WTC11 (cell line): ENCODE results near the gene MOGAT1. TPM values are rescaled to one million over a fixed set of nuclear protein-coding genes. Genes with fewer than 3 reads are reported as not detected.
"Not testable (repeated sequence)": the region's sequence is repeated elsewhere in the genome, so short reads cannot be mapped to it uniquely, and the experiment has no call there.

Source experiments
- ATAC-seq: fragments of 200-7000 bp; cut with Tn5 transposase; 2 replicates; pipeline ENCODE4 v1.10.0; 2021; ENCODE audit warnings: mild to moderate bottlenecking, moderate library complexity
- CTCF ChIA-PET: fragments of 300-600 bp; sonication (Branson Sonifier 250); formaldehyde crosslinking; loops from one replicate; lab custom pipeline; 2021; ENCODE audit warnings: antibody characterized with exemption; lab: Charles Lee
- POLR2A ChIA-PET: fragments of 350-600 bp; sonication (Branson Sonifier 250); formaldehyde crosslinking; loops from one replicate; lab custom pipeline; 2021; ENCODE audit warnings: antibody characterized with exemption; lab: Charles Lee
- DNase-seq: peaks from one replicate; pipeline ENCODE4 v3.0.0; 2021; ENCODE audit warnings: low spot score
- H3K27ac Mint-ChIP-seq: 2 replicates; pipeline ENCODE4 v1.8.0; 2021; ENCODE audit warnings: mixed read lengths
- H3K27me3 Mint-ChIP-seq: 2 replicates; pipeline ENCODE4 v1.8.0; 2021; ENCODE audit warnings: low read depth, mild to moderate bottlenecking, moderate library complexity, mixed read lengths
- H3K36me3 Mint-ChIP-seq: 2 replicates; pipeline ENCODE4 v1.8.0; 2021; ENCODE audit warnings: mixed read lengths
- H3K4me1 Mint-ChIP-seq: 2 replicates; pipeline ENCODE4 v1.8.0; 2022; ENCODE audit warnings: mixed read lengths
- H3K4me3 Mint-ChIP-seq: 2 replicates; pipeline ENCODE4 v1.8.0; 2021; ENCODE audit warnings: mild to moderate bottlenecking, moderate library complexity, mixed read lengths
- H3K9me3 Mint-ChIP-seq: 2 replicates; pipeline ENCODE4 v1.8.0; 2021; ENCODE audit warnings: mixed read lengths
- CBFB ChIP-seq: sonication (generic); formaldehyde crosslinking; IDR thresholded peaks from 2 replicates; pipeline ENCODE4 v1.8.1; 2022; ENCODE audit warnings: mild to moderate bottlenecking, low read depth, missing genetic modification reagents
- EMX1 ChIP-seq: fragments of 250-450 bp; sonication (Bioruptor Pico); IDR thresholded peaks from 2 replicates; pipeline ENCODE4 v1.8.0; 2021; ENCODE audit warnings: mild to moderate bottlenecking
- FOXP1 ChIP-seq: sonication (generic); formaldehyde crosslinking; IDR thresholded peaks from 2 replicates; pipeline ENCODE4 v1.8.0; 2022; ENCODE audit warnings: missing genetic modification reagents, mild to moderate bottlenecking, moderate library complexity, borderline replicate concordance
- GRHL2 ChIP-seq: fragments of 250-450 bp; sonication (Bioruptor Pico); IDR thresholded peaks from 2 replicates; pipeline ENCODE4 v1.8.0; 2022; ENCODE audit warnings: mild to moderate bottlenecking, moderate library complexity; ENCODE audit not compliant: insufficient replicate concordance, severe bottlenecking
- MLX ChIP-seq: sonication (generic); formaldehyde crosslinking; IDR thresholded peaks from 2 replicates; pipeline ENCODE4 v1.8.1; 2023; ENCODE audit warnings: mild to moderate bottlenecking, missing genetic modification reagents, moderate library complexity
- NFATC4 ChIP-seq: fragments of 250-450 bp; sonication (Bioruptor Pico); IDR thresholded peaks from 2 replicates; pipeline ENCODE4 v1.9.0; 2021; ENCODE audit warnings: mild to moderate bottlenecking
- NR1H2 ChIP-seq: sonication (generic); formaldehyde crosslinking; IDR thresholded peaks from 2 replicates; pipeline ENCODE4 v1.9.0; 2021; ENCODE audit warnings: mild to moderate bottlenecking, moderate library complexity, missing genetic modification reagents
- SMAD3 ChIP-seq: sonication (generic); formaldehyde crosslinking; IDR thresholded peaks from 2 replicates; pipeline ENCODE4 v1.8.0; 2022; ENCODE audit warnings: missing genetic modification reagents, mild to moderate bottlenecking, borderline replicate concordance
- SP1 ChIP-seq: sonication (generic); formaldehyde crosslinking; conservative IDR thresholded peaks from 2 replicates; pipeline ENCODE4 v1.8.1; 2022; ENCODE audit warnings: missing genetic modification reagents
- total RNA-seq: library from RNA; stranded (reverse); gene quantifications from 3 replicates; pipeline ENCODE4 v1.2.3, GENCODE V29; 2021
- TF ChIP-seq, protein P1 (sequence below): sonication (generic); formaldehyde crosslinking; IDR thresholded peaks from 2 replicates; pipeline ENCODE4 v1.8.0; 2023; ENCODE audit warnings: missing genetic modification reagents, mild to moderate bottlenecking, borderline replicate concordance

Gene MOGAT1
- total RNA-seq, 1 experiment from 2014 or later: 0.72 TPM

GRCh38 chr2:222713002-222713401 lies 41.5 kb downstream of the MOGAT1 start (continued):
- TF ChIP-seq, protein P1, sequence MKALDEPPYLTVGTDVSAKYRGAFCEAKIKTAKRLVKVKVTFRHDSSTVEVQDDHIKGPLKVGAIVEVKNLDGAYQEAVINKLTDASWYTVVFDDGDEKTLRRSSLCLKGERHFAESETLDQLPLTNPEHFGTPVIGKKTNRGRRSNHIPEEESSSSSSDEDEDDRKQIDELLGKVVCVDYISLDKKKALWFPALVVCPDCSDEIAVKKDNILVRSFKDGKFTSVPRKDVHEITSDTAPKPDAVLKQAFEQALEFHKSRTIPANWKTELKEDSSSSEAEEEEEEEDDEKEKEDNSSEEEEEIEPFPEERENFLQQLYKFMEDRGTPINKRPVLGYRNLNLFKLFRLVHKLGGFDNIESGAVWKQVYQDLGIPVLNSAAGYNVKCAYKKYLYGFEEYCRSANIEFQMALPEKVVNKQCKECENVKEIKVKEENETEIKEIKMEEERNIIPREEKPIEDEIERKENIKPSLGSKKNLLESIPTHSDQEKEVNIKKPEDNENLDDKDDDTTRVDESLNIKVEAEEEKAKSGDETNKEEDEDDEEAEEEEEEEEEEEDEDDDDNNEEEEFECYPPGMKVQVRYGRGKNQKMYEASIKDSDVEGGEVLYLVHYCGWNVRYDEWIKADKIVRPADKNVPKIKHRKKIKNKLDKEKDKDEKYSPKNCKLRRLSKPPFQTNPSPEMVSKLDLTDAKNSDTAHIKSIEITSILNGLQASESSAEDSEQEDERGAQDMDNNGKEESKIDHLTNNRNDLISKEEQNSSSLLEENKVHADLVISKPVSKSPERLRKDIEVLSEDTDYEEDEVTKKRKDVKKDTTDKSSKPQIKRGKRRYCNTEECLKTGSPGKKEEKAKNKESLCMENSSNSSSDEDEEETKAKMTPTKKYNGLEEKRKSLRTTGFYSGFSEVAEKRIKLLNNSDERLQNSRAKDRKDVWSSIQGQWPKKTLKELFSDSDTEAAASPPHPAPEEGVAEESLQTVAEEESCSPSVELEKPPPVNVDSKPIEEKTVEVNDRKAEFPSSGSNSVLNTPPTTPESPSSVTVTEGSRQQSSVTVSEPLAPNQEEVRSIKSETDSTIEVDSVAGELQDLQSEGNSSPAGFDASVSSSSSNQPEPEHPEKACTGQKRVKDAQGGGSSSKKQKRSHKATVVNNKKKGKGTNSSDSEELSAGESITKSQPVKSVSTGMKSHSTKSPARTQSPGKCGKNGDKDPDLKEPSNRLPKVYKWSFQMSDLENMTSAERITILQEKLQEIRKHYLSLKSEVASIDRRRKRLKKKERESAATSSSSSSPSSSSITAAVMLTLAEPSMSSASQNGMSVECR (CRISPR knock-in tag): no peak
- TF ChIP-seq GRHL2: no peak

DNA sequence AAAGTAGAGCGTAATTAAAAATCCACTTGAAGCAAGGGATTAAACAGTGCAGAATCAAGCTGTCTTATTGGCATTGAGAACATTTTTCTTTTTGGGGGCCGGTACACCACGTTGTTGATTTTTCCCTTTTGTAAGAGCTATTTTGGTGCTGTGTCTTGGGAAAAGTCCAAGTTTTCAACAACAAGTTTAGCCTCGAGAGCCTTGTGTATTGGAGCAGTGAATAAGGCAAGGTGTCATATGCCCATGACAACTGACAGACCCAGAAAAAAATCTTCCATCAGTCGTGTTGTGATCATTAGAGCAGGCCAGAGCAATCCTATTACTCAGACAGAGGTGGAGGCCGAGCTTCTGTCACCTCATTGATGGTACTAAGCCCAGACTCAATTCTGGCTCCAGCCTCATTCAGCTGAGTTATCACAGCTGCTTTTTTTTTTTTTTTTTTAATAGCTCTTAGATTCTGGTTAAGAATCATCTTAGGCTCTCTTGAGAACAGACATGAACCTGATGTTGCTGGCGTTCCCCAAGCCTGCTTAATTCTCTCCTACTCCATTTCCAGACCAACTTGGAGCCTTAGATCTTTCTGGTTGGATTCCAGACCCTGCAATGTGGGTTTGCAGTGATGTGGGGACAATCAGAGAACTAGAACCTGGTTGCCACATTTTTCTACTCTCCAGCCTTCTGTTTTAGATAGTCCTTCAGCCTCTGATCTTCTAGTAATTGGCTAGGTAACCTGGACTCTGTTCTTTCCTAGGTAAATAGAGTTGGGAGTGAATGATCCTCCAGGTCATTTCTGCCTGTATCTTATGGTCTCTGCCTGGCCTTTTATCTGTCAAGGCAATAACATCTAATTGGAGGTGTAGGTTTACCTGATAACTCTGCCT lies 43.1 kb downstream of the MOGAT1 start:
- H3K9me3 Mint-ChIP-seq: peaks cover 7% of the 10 kb centered on the region
- ChIA-PET POLR2A (interaction anchor here (0.5 kb wide), 1 partner anchor 225 kb away, joined by 3 read pairs; no protein-coding TSS in a partner anchor), CTCF (interaction anchor here (0.6 kb wide), 1 partner anchor 245 kb away, joined by 4 read pairs; no protein-coding TSS in a partner anchor)
- H3K4me1 Mint-ChIP-seq: peaks cover 5% of the 10 kb centered on the region
- ATAC-seq (no peak), DNase-seq (no peak)
- H3K27ac Mint-ChIP-seq: no peak overlapping the region
- peaks cover 4% of the 10 kb centered on the region; the same call in 1 of the 2 replicates for H3K36me3 Mint-ChIP-seq
- no peak overlapping the region for H3K4me3 Mint-ChIP-seq
- H3K27me3 Mint-ChIP-seq: no peaks in the 10 kb centered on the region
- TF ChIP-seq SP1 (CRISPR knock-in tag): no peak
- TF ChIP-seq CBFB (CRISPR knock-in tag): no peak
- TF ChIP-seq MLX (CRISPR knock-in tag): no peak
- TF ChIP-seq FOXP1 (CRISPR knock-in tag): no peak

GRCh38 chr2:222715742-222716141 lies 44.3 kb downstream of the MOGAT1 start:
- DNase-seq (no peak), ATAC-seq (no peak)
- ChIA-PET CTCF (no interaction called here), POLR2A (no interaction called here)
- Mint-ChIP-seq H3K9me3 (peaks cover 18% of the 10 kb centered on the region), H3K4me1 (peaks cover 4% of the 10 kb centered on the region), H3K36me3 (peaks cover 13% of the 10 kb centered on the region), H3K27me3 (no peaks in the 10 kb centered on the region), H3K4me3 (no peak overlapping the region), H3K27ac (no peak overlapping the region; the same call in 1 of the 2 replicates)
- TF ChIP-seq NFATC4 (CRISPR knock-in tag): no peak
- TF ChIP-seq SMAD3 (CRISPR knock-in tag): no peak
- no peak for TF ChIP-seq NR1H2 (CRISPR knock-in tag)
- no peak for TF ChIP-seq EMX1 (CRISPR knock-in tag)

- H3K4me3 Mint-ChIP-seq, ATAC-seq, POLR2A ChIA-PET, CTCF ChIA-PET, H3K27me3 Mint-ChIP-seq, DNase-seq, H3K27ac Mint-ChIP-seq, H3K4me1 Mint-ChIP-seq: not testable (repeated sequence)
- peaks cover 44% of the 10 kb centered on the region for H3K9me3 Mint-ChIP-seq
- H3K36me3 Mint-ChIP-seq: peaks cover 28% of the 10 kb centered on the region
Observed at GRCh38 chr2:222719787-222720186, 48.3 kb downstream of the MOGAT1 start.

DNA sequence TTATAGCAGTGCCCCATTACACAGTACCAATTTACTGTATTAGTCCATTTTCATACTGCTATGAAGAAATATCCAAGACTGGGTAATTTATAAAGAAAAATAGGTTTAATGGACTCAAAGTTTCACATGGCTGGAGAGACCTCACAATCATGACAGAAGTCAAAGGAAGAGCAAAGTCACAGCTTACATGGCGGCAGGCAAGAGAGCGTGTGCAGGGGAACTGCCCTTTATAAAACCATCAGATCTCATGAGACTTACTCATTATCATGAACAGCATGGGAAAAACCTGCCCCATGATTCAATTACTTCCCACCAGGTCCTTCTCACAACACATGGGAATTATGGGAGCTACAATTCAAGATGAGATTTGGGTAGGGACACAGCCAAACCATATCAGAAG lies 50.1 kb downstream of the MOGAT1 start:
- ATAC-seq, H3K4me3 Mint-ChIP-seq: not testable (repeated sequence)
- CTCF ChIA-PET: interaction anchor here (1.3 kb wide), 1 partner anchor 31 kb away, joined by 3 read pairs; no protein-coding TSS in a partner anchor

More for the DNA sequence above, 50.1 kb downstream of the MOGAT1 start:
- POLR2A ChIA-PET, H3K4me1 Mint-ChIP-seq, H3K27ac Mint-ChIP-seq, DNase-seq, H3K27me3 Mint-ChIP-seq: not testable (repeated sequence)
- Mint-ChIP-seq H3K36me3 (peaks cover 28% of the 10 kb centered on the region), H3K9me3 (peaks cover 44% of the 10 kb centered on the region)
